Activated CD4-positive, alpha-beta T cell treated with anti-CD3 and anti-CD28 coated beads, Interleukin-2, amount 10 ng/mL, durations not matched to agents 24 days and 14 days (primary cell): Measurements from ENCODE around the gene HNRNPA1. TPM values are rescaled to one million over a fixed set of nuclear protein-coding genes. Genes with fewer than 3 reads are reported as not detected.
"Not testable (repeated sequence)": the region's sequence is repeated elsewhere in the genome, so short reads cannot be mapped to it uniquely, and the experiment has no call there.

Source experiments
- DNase-seq: peaks from one replicate; pipeline ENCODE4 v3.0.0; 2022
- H3K27ac Mint-ChIP-seq: one replicate; pipeline ENCODE4 v1.8.0; 2022; ENCODE audit warnings: mild to moderate bottlenecking, mixed read lengths
- H3K27me3 Mint-ChIP-seq: one replicate; pipeline ENCODE4 v1.8.0; 2022; ENCODE audit warnings: mixed read lengths
- H3K36me3 Mint-ChIP-seq: one replicate; pipeline ENCODE4 v1.8.0; 2022; ENCODE audit warnings: low read depth, mild to moderate bottlenecking, mixed read lengths
- H3K4me1 Mint-ChIP-seq: one replicate; pipeline ENCODE4 v1.8.0; 2021; ENCODE audit warnings: mixed read lengths
- H3K4me3 Mint-ChIP-seq: one replicate; pipeline ENCODE4 v1.8.0; 2022; ENCODE audit warnings: mild to moderate bottlenecking, moderate library complexity, mixed read lengths
- H3K9me3 Mint-ChIP-seq: one replicate; pipeline ENCODE4 v1.8.0; 2021; ENCODE audit warnings: mixed read lengths
- intact Hi-C: fragments of 100-400 bp; cut with micrococcal nuclease; formaldehyde crosslinking; loops from one replicate; pipeline ENCODE4 v1.15.1; 2023
- total RNA-seq: library from RNA; stranded (reverse); gene quantifications from 2 replicates; pipeline ENCODE4 v1.2.3, GENCODE V29; 2022

Gene HNRNPA1
- total RNA-seq, 1 donor from 2014 or later, result 1,861 TPM

DNA sequence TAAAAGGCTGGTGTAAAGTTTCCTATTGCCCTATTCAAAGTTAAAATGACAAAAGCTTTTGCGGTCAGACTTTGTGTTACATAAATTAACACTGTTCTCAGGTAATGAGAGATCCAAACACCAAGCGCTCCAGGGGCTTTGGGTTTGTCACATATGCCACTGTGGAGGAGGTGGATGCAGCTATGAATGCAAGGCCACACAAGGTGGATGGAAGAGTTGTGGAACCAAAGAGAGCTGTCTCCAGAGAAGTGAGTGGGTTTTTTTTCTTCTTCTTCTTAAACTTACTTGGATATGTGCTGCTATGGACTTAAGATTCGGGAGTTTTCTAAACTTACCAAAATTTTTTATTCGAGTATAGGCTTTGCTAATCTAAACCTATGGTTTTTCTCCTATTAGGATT is 1.2 kb downstream of the HNRNPA1 start:
- H3K36me3 Mint-ChIP-seq, result peaks cover 28% of the 10 kb centered on the region
- not testable (repeated sequence) for DNase-seq, H3K27ac Mint-ChIP-seq, H3K4me3 Mint-ChIP-seq, H3K27me3 Mint-ChIP-seq, H3K9me3 Mint-ChIP-seq
- peaks cover 51% of the 10 kb centered on the region for H3K4me1 Mint-ChIP-seq
- intact Hi-C loops, result loop anchor here (10.0 kb wide), 1 partner anchor 703 kb away; the partner anchor contains the start of gene TESPA1

GRCh38 chr12:54282949-54283593 is 2.5 kb downstream of the HNRNPA1 start:
- Mint-ChIP-seq H3K4me1 (peaks cover 48% of the 10 kb centered on the region), H3K4me3 (no peak overlapping the region), H3K36me3 (peaks cover 35% of the 10 kb centered on the region), H3K27me3 (no peaks in the 10 kb centered on the region), H3K9me3 (no peaks in the 10 kb centered on the region), H3K27ac (no peak overlapping the region)
- intact Hi-C loops, result loop anchor here (10.0 kb wide), 1 partner anchor 702 kb away; the partner anchor contains the start of gene TESPA1
- peak; percentile 74 for DNase-seq

GRCh38 chr12:54284070-54284780 is 3.7 kb downstream of the HNRNPA1 start:
- intact Hi-C loops, result loop anchor here (10.0 kb wide), 1 partner anchor 701 kb away; the partner anchor contains the start of gene TESPA1
- not testable (repeated sequence) for DNase-seq, H3K27me3 Mint-ChIP-seq, H3K27ac Mint-ChIP-seq, H3K9me3 Mint-ChIP-seq, H3K4me3 Mint-ChIP-seq
- Mint-ChIP-seq H3K4me1 (peaks cover 42% of the 10 kb centered on the region), H3K36me3 (peaks cover 31% of the 10 kb centered on the region)

DNA sequence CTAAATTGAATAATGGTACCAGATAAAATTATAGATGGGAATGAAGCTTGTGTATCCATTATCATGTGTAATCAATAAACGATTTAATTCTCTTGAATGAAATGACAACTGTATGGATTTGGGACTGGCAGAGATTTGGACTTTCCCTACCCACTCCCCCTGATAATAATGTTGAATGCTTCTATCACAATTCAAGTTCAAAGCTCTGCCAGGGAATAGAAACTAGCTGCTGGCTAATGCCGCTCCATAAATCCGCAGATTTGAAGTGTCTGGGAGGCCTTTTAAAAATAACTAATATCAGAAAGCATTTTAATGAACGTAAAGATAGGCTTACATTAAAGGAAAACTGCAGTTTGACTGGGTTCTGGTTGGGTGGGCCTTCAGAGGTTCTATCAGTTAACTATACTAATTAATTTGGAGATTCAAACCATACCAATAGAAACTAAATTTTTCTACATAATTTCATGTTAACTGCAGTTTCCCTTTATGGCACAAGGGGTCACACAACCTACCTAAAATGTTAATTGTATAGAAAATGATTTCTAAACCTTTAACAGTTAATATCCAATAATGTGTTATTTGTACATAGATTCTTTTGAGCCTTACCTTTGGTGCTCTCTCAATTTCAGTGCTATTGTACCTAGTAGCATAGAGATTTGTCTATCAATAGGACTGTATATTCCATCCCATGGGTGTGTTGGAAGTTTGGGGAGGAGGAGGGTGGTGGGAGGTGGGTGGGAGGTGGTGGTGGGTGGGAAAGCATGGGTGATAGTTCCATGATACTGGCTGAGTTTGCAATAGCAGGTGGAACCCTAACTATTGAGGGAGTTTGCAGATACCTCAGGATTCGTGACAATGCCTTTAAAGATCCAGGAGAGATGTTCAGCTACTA is 4.9 kb downstream of the HNRNPA1 start:
- Mint-ChIP-seq H3K4me3 (no peak overlapping the region), H3K4me1 (peaks cover 42% of the 10 kb centered on the region), H3K9me3 (no peaks in the 10 kb centered on the region), H3K27ac (peak overlapping the region; percentile 58), H3K27me3 (no peaks in the 10 kb centered on the region), H3K36me3 (peaks cover 31% of the 10 kb centered on the region)
- intact Hi-C loops, result loop anchor here (10.0 kb wide), 1 partner anchor 699 kb away; the partner anchor contains the start of gene TESPA1
- DNase-seq, result no peak

DNA sequence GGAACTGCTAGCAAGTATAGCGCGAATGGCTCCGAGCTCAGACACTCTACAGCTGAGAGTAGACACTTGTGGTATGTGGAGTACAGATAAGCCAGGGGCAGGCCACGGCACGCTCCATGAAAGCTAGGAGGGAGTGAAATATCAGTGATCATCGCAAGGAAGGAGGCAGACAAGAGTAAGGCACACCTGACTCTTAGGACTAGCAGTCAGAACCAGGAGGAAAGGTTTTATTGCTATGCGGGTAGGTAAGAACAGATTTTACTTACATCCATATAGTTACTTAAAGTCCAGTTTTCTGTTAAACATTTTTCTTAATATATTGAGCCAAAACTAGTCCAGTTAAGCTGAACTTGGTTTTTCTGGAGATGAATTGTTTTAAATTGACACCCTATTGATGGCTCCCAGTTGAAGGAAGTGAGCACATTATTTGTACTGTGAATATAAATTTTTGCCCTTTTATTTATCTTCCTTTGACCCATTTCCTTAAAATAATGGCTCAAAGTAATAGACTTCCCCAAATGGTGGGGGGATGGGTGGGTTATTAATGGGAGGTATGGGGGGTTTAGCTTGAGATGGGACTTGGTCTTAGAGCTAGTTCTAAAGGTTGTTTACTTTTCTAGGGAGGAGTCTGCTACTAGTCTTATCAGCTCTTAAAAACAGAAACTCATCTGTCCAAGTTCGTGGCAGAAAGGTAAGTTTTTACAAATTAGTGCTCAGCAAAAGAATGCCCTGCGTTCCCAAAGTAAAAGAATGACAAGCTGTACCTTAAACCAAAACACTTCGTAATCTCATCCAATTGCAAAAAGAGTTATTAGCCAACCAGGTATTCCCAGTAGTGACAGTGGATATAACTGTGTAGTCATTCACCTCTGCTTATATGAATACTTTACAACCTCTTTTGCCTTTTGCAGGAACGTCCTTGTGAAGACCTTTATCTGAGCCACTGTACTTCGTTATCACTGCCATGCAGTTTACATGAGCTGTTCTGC is 5.8 kb downstream of the HNRNPA1 start:
- Mint-ChIP-seq H3K27ac (peak overlapping the region; percentile 57), H3K36me3 (peaks cover 31% of the 10 kb centered on the region), H3K4me3 (peak overlapping the region; percentile 35), H3K9me3 (no peaks in the 10 kb centered on the region), H3K4me1 (peaks cover 42% of the 10 kb centered on the region), H3K27me3 (no peaks in the 10 kb centered on the region)
- DNase-seq, result no peak
- intact Hi-C loops, result loop anchor here (10.0 kb wide), 1 partner anchor 698 kb away; the partner anchor contains the start of gene TESPA1

DNA sequence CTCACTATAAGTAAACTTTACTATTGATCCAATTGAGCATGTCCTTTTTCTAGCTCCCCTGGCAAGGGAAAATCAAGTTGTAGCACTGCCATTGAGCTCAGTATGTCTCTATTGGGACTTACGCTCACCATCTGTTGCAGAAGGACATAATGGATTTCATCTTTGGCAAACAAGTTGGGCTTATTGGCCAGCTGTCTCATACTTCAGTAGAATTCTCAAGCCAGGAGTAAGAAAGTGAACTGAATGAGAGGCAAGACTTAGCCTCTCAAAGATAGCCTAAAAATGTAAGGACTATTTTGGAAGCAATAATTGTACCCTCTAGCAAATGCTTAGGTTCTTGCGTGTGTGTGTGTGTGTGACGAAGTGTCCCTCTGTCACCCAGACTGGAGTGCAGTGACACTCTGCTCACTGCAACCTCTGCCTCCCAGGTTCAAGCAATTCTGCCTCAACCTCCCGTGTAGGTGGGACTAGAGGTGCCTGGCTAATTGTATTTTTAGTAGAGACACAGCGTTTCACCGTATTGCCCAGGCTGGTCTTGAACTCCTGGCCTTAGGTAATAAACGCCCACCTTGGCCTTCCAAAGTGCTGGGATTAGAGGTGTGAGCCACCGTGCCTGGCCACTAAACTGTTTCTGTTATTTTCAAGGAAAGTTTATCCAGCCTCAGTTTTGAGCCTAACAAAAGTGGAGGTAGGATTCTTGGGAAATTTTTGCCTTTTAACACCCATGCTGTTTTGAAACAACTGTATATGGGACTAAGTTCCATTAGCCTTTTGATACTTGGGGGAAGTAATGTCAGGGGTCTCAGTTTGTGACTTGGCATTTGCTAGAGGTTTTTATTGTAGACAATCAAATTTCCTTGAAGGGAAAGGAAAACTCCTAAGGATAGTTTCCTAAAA is 7.0 kb downstream of the HNRNPA1 start:
- Mint-ChIP-seq H3K4me1 (peaks cover 36% of the 10 kb centered on the region), H3K4me3 (no peak overlapping the region), H3K27me3 (no peaks in the 10 kb centered on the region), H3K9me3 (no peaks in the 10 kb centered on the region), H3K36me3 (peaks cover 31% of the 10 kb centered on the region), H3K27ac (no peak overlapping the region)
- intact Hi-C loops, result loop anchor here (10.0 kb wide), 1 partner anchor 697 kb away; the partner anchor contains the start of gene TESPA1
- DNase-seq, result no peak

DNA sequence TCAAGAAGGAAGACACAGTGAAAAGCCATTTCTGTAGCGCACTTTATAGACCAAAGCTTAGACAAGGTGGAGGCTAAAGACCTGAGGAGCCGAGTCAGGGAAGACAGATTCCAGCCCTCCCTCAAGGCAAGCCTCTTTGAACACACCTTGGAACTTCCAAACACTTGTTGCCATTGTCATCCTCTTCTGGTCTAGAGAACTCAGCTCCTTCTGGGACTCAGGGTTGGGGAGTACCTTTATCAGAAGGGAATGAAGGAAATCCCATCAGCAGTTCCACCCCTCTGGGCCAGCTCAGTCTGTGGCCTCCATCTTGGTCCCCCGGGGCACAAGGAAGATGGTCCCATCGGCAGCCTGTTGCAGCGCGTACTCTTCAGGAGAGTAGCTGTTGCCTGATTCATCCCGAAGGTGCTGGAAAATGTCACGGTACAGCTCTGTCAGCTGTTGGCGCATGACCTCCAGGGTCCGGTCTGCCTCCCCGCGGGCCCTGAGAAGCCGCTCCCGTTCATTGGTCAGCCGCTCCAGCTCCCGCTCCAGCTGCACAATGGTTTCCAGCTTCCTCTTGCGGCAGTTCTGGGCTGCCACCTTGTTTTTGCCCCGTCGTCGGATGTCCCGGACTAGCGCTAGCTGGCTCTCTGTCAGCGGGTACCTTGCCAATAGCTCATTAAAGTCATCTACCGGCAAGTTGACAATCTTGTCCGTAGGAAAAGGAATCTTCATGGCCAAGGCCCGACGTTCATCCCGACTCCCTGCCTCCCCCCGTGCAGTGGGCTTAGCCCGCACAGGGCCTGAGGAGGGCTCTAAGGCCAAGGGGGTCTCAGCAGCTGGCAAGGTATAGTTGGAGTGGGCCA is 11.8 kb downstream of the HNRNPA1 start:
- no peaks in the 10 kb centered on the region for H3K4me1 Mint-ChIP-seq
- H3K27me3 Mint-ChIP-seq, result peaks cover 7% of the 10 kb centered on the region
- no peaks in the 10 kb centered on the region for H3K9me3 Mint-ChIP-seq
- H3K4me3 Mint-ChIP-seq, result no peak overlapping the region
- intact Hi-C loops, result no loop called here
- H3K27ac Mint-ChIP-seq, result no peak overlapping the region
- DNase-seq, result no peak
- peaks cover 10% of the 10 kb centered on the region for H3K36me3 Mint-ChIP-seq

- intact Hi-C loops, result no loop called here
- H3K4me1 Mint-ChIP-seq, result peaks cover 2% of the 10 kb centered on the region
- peaks cover 4% of the 10 kb centered on the region for H3K36me3 Mint-ChIP-seq
- no peak overlapping the region for H3K27ac Mint-ChIP-seq
- no peak for DNase-seq
- no peaks in the 10 kb centered on the region for H3K9me3 Mint-ChIP-seq
- H3K27me3 Mint-ChIP-seq, result peaks cover 10% of the 10 kb centered on the region
- H3K4me3 Mint-ChIP-seq, result no peak overlapping the region
These were observed 12.4 kb downstream of the HNRNPA1 start for GRCh38 chr12:54292931-54293241.

GRCh38 chr12:54294152-54294952 is 13.8 kb downstream of the HNRNPA1 start:
- Mint-ChIP-seq H3K4me1 (peaks cover 4% of the 10 kb centered on the region), H3K9me3 (no peaks in the 10 kb centered on the region), H3K27ac (no peak overlapping the region), H3K27me3 (peaks cover 21% of the 10 kb centered on the region), H3K4me3 (no peak overlapping the region), H3K36me3 (no peaks in the 10 kb centered on the region)
- peak; percentile 91 for DNase-seq
- intact Hi-C loops, result loop anchor here (1.0 kb wide), 2 partner anchors 67 to 74 kb away; no protein-coding TSS in a partner anchor

GRCh38 chr12:54294953-54295566 is 14.5 kb downstream of the HNRNPA1 start:
- intact Hi-C loops, result loop anchor here (1.0 kb wide), 2 partner anchors 66 to 73 kb away; no protein-coding TSS in a partner anchor
- Mint-ChIP-seq H3K9me3 (no peaks in the 10 kb centered on the region), H3K4me1 (peaks cover 4% of the 10 kb centered on the region), H3K27me3 (peaks cover 28% of the 10 kb centered on the region), H3K27ac (no peak overlapping the region), H3K36me3 (no peaks in the 10 kb centered on the region), H3K4me3 (no peak overlapping the region)
- DNase-seq, result no peak
